Left colon (tissue), 2 donors: Measurements from ENCODE around the gene MSL1. TPM values are rescaled to one million over a fixed set of nuclear protein-coding genes. Genes with fewer than 3 reads are reported as not detected.

Experiments
- ATAC-seq: fragments of 200-7000 bp; cut with Tn5 transposase; one replicate; pipeline ENCODE4 v1.9.1; 2020; ENCODE audit warnings: mild to moderate bottlenecking, moderate library complexity
- DNase-seq, 2 donors: peaks; one replicate each; pipeline ENCODE4 v3.0.0-alpha.2; 2020
- intact Hi-C, 2 donors: fragments of 100-400 bp; cut with DNase I in 1 of 2; cut with micrococcal nuclease in 1 of 2; formaldehyde crosslinking; loops; one replicate each; pipeline versions ENCODE4 v1.11.2 to v1.14.0; 2022; cut with DNase I, micrococcal nuclease
- long read RNA-seq: library from polyadenylated mRNA; unstranded; transcript quantifications from one replicate; pipeline ENCODE4 v2.0.0, GENCODE V29; 2021
- total RNA-seq, 2 donors: library from RNA; stranded (reverse); fragmentation: NEBNext Ultra II Directional; extraction: Animal tissue kit (Norgen Biotek cat#: 25700); gene quantifications; one replicate each; pipeline ENCODE4 v1.2.1, GENCODE V29; 2021
- donor health status: DM: no; HTN: no; CAD: no.
- donor health status: DM: yes; HTN: yes; CAD: no.

Gene MSL1, protein sequence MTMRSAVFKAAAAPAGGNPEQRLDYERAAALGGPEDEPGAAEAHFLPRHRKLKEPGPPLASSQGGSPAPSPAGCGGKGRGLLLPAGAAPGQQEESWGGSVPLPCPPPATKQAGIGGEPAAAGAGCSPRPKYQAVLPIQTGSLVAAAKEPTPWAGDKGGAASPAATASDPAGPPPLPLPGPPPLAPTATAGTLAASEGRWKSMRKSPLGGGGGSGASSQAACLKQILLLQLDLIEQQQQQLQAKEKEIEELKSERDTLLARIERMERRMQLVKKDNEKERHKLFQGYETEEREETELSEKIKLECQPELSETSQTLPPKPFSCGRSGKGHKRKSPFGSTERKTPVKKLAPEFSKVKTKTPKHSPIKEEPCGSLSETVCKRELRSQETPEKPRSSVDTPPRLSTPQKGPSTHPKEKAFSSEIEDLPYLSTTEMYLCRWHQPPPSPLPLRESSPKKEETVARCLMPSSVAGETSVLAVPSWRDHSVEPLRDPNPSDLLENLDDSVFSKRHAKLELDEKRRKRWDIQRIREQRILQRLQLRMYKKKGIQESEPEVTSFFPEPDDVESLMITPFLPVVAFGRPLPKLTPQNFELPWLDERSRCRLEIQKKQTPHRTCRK
- 10 to 100 TPM; 77.4 to 82.0 TPM for total RNA-seq
- long read RNA-seq, full-length matches to known transcripts: 36 of 60 reads
- long read RNA-seq, partial matches to known transcripts: 11 of 60 reads
- long read RNA-seq, other reads (novel, unspliced or antisense): 13 of 60 reads

DNA sequence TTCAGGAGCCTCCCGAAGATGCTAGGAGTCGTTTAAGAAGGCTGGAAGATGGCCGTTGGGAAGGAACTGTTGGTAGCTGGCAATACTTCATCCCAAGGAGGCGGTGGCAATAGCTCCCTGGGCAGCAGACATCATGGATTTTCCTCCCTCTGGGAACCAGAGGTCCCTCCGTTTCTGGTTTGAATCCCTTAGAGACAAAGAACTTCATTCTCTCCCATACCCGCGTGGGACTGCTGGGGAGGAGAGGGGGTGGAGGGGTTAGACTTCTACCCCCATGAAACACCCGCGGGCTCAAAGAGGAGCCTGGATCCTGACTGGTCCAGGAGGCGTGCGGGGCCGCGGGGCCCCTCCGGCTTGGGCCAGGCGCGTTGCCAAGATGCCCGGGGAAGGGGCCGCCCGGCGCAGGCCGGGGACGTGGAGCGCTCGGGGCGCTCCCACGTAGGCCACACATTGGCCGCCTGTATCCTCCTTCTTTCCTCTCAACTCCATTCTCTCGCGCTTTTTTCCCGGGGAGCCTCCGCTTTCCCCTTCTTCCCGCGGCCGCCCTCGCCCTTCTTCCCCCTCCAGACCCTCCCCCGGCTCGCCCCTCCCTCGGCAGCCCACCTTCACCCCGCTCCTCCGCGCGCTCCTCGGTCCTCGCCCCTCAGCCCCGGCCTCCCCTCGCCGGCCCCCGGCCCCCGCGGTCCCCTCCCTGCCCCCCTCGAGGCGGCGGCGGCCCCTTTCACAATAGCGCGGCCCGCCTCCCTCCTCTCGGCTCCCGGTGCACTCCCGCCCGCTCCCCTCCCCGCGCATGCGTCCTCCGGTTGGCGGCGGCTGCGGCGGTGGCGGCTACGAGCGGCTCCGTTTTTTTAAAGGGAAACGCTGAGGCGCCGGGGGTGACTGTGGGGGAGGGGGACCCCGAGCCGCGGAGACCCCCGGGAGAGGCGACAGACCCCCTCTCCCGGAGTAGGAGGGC is at the start of gene MSL1:
MSL1 (plus strand) TSS at position 791 of the 955 bp plus-strand sequence. CDS start 642 bp downstream, outside the sequence.
- peak; percentile 80 for ATAC-seq
- peak; percentile 84 to 89 for DNase-seq
- intact Hi-C loops: no loop called here

DNA sequence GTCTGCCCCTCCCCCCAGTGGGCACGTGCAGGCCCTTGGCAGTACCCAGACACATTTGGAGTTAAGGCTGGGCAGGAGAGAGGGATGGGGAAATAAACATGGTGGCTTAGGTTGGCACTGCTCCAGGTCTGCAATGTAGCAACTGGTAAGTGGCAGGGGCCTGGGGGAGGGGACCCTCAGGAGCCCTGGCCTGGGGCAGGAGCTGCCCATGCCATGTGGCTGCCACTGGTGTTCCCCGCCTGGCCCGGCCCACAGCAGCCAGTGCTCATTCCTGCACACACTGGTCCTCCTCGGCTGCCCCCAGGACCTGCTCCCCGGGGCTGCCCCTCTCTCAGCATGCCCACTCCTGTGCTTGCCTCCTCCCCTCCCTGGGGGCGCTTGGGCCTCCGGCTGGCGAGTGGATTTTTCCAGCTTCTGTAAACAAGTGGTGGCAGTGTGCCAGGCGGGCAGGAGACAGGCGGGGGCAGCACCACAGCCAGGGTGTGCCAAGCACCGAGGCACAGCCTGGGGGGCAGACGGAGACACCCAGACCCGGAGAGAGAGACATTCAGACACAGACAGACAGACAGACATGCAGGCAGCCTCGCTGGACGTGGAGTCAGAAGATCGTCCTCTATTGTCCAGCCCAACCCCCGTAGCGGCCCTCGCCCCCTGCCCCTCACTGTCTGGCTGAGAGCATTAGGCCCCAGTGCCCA is 49.6 kb upstream of the MSL1 start:
- peak; percentile 89 to 91 for DNase-seq
- peak; percentile 44 for ATAC-seq
- intact Hi-C loops: no loop called here

DNA sequence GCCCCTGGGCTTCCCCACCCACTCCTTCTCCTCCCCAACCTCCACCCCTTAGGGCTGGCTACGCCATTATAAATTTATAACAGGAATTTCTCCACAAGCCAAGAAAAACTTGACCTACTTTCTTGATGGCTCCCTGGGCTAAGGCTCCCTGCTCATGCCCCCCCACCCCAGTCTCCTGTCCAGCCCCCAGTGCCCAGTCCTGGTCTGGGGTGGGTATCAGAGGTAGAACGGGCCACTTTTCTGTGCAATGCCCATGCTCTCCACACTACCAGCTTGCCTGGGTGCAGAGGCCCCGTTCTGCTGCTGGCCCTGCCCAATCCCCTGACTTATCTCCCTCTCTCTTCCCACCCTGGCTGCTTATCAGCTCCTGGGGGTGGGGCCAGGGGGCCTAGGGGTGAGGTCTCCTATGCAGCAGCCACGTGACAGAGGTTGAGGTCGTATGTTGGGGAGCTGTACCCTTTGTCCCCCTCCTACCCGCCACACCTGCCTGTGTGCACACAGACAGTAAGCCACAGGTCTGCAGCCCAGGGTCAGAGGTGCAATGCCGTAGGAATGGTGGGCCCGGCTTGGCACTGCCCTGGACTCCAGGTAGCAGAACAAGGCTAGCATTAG is 48.9 kb upstream of the MSL1 start:
- intact Hi-C loops: no loop called here
- DNase-seq: peak; percentile 77 to 83
- peak; percentile 24 for ATAC-seq

DNA sequence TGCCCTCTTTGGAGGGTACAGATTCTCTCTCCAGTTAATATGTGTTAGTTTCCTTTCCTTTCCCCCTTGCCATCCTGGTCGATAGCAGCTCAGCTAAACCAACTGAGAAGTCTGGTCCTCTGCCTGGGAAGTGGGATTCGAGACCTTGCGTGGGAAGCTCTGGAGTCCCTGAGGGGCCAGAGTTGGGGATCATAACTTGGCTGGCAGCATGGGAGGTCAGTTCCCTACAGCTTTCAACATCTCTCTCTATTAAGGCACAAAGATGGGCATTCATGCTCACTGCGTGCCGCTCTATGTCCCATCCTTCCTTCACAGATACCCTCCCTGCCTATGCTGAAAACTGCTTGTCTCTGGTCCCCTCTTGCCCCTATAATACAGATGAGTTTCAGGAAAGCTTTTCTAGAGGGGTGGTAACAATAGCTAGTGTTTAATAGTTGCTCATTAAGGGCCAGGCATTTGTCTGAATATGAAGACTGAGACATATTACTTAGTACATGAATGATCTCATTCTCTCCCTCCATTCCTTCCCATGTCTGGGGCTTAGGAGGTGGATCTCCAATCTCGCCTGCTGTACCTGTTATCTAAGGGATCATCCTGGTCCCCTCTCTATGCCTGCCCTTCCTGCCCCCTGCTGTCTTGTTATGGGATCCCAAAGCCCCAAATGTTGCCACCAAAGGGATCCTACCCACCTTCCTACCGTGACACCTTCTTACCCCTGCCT is 48.2 kb upstream of the MSL1 start:
- no peak for DNase-seq
- ATAC-seq: no peak
- intact Hi-C loops: no loop called here

DNA sequence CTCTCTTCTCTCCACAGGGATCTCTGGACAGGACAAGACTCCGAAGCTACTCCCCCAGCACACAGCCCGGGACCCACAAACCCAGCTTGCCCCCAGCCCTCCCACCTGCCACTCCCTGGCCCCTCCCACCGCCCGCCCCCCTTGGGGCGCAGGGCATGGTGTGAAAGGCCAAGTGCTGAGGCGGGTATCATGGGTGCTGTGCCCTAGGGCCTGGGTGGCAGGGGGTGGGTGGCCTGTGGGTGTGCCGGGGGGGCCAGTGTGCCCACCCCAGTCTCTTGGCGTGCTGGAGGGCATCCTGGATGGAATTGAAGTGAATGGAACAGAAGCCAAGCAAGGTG is 47.6 kb upstream of the MSL1 start:
- DNase-seq (peak; percentile 17 to 43), ATAC-seq (no peak)
- intact Hi-C loops: no loop called here

DNA sequence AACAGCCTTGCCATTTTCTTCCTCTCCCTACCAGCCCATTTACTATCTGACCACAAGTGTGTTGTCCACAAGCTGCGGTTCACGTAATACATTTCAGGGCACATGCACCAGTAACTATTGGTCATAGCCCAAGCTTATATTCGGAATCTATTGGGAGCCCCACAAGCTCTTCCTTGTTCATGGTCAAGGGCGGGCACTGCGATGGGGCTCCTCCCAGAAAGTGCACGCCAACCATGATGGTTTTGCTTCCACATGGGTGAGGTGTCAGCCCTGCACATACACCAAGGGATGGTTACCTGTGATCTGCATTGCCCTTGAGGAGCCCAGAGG is 46.9 kb upstream of the MSL1 start:
- intact Hi-C loops: no loop called here
- DNase-seq (no peak), ATAC-seq (peak; percentile 15)

DNA sequence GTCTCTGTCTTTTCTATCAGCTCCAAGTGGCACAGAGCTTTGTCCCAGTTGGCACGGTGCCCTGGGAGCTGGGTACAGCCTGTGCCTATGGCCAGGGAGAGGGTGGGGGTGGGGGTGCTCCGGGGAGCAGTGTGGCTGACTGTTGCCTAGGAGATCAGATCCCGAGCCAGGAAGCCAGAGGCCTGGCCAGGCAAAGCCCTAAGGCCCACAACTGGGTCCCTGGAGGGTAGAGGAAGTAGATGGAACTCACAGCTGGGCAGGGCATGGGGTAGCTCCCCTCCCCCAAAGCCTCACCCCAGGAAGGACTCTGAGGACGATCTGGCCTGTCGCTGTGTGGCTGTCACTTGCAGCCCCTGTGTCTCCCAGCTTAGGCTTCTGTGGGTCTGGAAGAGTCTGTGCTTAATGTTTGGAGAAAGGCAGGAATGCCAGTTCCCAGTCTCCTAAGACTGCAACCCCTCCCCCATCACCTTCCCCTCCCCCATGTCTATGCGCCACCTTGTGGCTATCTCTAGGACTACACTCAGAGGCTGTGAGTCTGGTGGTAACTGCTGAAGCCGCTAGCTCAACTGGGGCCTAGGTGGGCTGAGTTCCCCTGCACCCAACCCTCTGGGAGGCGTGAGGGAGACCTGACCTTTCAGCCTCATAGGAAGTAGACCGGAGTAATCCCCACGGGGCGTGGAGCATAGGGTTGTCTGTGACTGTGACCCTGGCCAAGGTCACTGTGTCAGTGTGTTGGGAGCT is 46.4 kb upstream of the MSL1 start:
- DNase-seq: peak; percentile 83 to 94
- intact Hi-C loops: no loop called here
- peak; percentile 33 for ATAC-seq

DNA sequence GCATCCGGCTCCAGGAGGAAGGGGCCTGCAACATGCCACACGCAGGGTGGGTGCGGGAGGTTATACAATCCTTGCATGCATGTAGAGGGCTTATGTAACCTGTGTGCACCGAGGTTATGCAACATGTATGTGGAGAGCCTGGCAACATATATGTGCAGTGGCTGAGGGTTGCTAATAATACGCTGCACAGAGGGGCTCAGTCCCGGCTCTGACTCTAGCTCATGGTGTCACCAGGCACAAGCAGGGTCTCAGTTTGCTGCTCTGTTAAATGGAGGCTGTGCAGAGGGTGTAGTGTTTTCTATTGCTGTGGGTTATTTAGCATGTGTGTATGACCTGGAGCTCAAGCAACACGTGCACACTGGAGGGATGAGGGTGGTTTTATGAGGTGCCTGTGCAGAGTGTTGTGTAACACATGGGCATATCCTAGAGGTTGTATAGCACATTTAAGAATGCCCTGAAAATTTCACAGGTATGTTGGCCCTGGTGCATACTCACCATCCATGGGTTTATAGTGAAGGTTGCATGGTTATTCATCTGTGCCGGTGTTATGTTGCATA is 45.8 kb upstream of the MSL1 start:
- ATAC-seq (no peak), DNase-seq (peak in 1 of 2 donors; percentile 45)
- intact Hi-C loops: no loop called here

DNA sequence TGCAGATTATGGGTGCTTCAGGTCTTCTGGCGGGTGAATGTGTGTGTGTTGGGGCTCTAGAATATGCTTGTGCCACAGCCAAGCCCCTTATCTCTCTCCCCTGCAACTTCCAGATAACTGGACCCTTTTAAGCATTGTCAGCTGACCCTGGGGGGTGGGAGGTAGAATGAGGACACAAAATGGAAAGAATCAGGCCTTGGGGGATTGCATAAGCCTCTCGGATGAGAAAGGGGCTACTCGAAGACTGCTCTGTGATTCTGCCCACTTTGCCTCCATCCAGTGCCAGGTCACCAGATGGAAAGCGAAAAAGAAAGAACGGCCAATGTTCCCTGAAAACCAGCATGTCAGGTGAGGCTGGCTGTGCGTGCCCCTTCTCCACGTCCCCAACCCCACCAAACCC is 45.2 kb upstream of the MSL1 start:
- DNase-seq: no peak
- intact Hi-C loops: no loop called here
- no peak for ATAC-seq

DNA sequence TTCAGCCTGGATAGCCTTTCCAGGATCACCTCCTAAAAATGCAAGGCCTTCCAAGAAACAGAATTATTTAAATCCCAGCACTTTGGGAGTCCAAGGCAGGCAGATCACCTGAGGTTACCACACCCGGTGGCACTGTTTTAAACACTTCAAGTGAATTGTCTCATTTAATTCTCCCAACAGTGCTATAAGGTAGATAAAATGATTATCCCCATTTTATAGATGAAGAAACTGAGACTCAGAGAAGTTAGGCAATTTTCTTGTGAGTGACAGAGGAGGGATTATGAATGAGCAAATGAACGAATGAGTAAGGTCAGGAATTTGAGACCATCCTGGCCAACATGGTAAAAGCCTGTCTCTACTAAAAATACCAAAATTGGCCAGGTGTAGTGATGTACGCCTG is 42.2 kb upstream of the MSL1 start:
- intact Hi-C loops: no loop called here
- DNase-seq: no peak
- no peak for ATAC-seq

DNA sequence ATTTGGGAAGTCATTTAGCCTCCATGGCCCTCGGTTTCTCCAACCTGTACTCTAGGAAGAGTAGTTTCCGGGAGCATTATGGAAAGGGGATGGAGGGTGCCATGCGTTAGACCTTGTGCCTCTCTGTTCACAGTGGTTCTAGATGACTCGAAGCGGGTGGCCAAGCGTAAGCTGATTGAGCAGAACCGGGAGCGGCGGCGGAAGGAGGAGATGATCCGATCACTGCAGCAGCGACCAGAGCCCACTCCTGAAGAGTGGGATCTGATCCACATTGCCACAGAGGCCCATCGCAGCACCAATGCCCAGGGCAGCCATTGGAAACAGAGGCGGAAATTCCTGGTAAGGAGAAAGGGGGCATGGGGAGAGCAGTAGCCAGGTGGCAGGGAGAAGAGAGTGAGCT is 37.3 kb upstream of the MSL1 start:
- DNase-seq (no peak), ATAC-seq (no peak)
- intact Hi-C loops: no loop called here

DNA sequence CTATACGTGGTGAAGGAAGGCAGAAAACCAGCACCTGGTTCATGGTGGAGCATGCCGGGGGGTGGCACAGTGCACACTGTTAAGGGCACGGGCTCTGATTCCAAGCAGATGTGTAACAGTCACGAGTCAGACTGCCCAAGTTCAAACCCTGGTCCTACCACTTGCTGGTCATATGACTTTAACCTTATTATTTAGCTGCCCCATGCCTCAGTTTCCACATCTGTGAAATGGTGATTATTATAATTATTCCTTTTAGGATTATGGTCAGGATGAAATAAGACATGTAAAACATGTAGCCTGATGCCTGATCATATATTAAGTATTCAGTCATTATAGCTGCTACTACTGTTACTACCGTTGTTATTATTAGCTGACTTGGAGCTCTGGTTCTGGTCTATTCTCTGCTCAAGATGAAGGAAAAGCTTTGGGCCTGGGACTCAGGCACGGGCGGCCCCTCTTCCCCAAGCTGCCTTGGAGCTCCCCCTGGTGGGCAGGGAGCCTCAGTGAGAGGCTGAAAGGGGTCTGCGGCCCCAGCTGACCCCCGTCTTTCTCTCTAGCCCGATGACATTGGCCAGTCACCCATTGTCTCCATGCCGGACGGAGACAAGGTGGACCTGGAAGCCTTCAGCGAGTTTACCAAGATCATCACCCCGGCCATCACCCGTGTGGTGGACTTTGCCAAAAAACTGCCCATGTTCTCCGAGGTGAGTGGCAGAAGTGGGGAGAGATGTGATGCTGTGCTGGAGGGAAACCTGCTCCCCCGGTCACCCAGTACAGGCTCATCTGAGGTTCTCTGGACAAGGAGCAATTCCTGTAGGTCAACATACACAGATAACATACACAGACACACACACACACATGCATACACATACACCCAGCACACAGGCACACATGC is 35.4 kb upstream of the MSL1 start:
- peak; percentile 57 for ATAC-seq
- peak; percentile 42 to 72 for DNase-seq
- intact Hi-C loops: no loop called here

DNA sequence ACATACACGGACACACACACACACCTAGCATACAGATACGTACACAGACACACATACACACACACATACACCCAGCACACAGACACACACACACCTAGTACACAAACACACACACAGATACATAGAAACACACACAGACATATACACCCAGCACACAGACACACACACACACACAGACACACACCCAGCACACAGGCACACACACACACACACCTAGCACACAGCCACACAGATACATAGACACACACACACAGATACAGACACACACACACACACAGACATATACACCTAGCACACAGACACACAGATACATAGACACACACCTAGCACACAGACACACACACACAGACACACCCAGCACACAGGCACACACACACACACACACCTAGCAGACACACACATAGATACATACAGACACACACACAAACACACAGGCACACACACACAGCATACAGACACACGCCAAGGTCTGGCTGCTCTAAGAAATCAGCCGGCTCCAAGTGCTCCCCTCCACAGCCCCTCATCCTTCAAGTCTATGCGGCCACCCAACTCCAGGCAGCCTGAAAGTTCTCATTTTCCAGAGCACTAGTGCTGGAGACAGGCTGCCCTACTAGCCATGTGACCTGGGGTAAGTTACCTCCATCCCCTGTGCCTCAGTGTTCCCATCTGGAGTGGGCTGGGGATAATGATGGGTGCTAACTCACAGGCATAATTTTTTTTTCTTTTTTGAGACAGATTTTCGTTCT is 34.5 kb upstream of the MSL1 start:
- DNase-seq (no peak), ATAC-seq (no peak)
- intact Hi-C loops: no loop called here

DNA sequence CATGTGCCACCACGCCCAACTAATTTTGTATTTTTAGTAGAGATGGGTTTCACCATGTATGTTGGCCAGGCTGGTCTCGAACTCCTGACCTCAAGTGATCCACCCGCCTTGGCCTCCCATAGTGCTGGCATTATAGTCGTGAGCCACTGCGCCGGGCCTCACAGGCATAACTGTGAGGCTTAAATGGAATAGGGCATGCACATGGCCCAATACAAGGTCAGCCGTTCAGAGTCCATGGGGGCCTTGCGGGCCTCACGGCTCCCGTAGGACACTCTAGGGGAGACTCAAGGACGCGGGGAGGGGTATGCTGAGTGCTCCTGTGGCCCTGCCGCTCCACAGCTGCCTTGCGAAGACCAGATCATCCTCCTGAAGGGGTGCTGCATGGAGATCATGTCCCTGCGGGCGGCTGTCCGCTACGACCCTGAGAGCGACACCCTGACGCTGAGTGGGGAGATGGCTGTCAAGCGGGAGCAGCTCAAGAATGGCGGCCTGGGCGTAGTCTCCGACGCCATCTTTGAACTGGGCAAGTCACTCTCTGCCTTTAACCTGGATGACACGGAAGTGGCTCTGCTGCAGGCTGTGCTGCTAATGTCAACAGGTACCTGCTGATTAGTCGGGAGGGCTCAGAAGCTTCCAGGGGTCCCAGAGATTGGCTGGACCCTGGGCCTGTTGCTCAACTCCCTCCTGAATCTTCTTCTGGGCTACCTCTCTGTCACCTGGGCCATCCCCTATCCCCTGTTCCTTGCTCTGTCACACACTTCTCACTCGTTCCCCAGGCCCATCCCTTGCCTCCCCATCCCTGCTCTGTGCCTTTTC is 33.7 kb upstream of the MSL1 start:
- intact Hi-C loops: no loop called here
- ATAC-seq (no peak), DNase-seq (no peak)
